DND-41 (cell line): ENCODE measurements around the gene KCTD21.

ENCODE experiments used
- ATAC-seq: fragments of 200-7000 bp; cut with Tn5 transposase; 3 replicates; pipeline ENCODE4 v1.9.1; 2021; ENCODE audit warnings: low read depth; ENCODE audit not compliant: insufficient read depth
- DNase-seq: peaks from one replicate; pipeline ENCODE4 v3.0.0-alpha.2; 2020
- H2AFZ ChIP-seq: 2 replicates; pipeline ENCODE4 v1.6.0; 2012; ENCODE audit warnings: low read depth, low read length
- H3K27ac ChIP-seq: 2 replicates; pipeline ENCODE4 v1.5.1; 2012; ENCODE audit warnings: low read length, inconsistent platforms
- H3K27me3 ChIP-seq: fragments of 200-600 bp; sonication (generic); 2 replicates; pipeline ENCODE4 v1.6.0; 2012; ENCODE audit warnings: low read length, mild to moderate bottlenecking, inconsistent platforms; ENCODE audit not compliant: insufficient read depth, poor library complexity
- H3K36me3 ChIP-seq: 2 replicates; pipeline ENCODE4 v1.5.1; 2012; ENCODE audit warnings: low read length, inconsistent platforms; ENCODE audit not compliant: insufficient read depth
- H3K4me1 ChIP-seq: 2 replicates; pipeline ENCODE4 v1.5.1; 2012; ENCODE audit warnings: mild to moderate bottlenecking, low read length; ENCODE audit not compliant: insufficient read depth
- H3K4me2 ChIP-seq: 2 replicates; pipeline ENCODE4 v1.6.0; 2012; ENCODE audit warnings: mild to moderate bottlenecking, moderate library complexity, low read length, inconsistent platforms; ENCODE audit not compliant: insufficient read depth
- H3K4me3 ChIP-seq, 2 experiments: fragments of 200-600 bp in 1 of 2; shearing (Covaris generic) in 1 of 2; 2 replicates each; pipeline ENCODE4 v1.5.1; 2012 to 2016; ENCODE audit warnings: inconsistent platforms in 2 of 2, low read length in 2 of 2, mild to moderate bottlenecking in 2 of 2, low read depth in 1 of 2, moderate library complexity in 1 of 2
- H3K79me2 ChIP-seq: 2 replicates; pipeline ENCODE4 v1.6.0; 2012; ENCODE audit warnings: low read length, inconsistent platforms; ENCODE audit not compliant: insufficient read depth
- H3K9ac ChIP-seq: 2 replicates; pipeline ENCODE4 v1.6.0; 2012; ENCODE audit warnings: low read depth, mild to moderate bottlenecking, inconsistent platforms, low read length, moderate library complexity
- H3K9me3 ChIP-seq: 2 replicates; pipeline ENCODE4 v1.5.1; 2012; ENCODE audit warnings: low read length, moderate library complexity, mild to moderate bottlenecking, inconsistent platforms; ENCODE audit not compliant: insufficient read depth, severe bottlenecking
- H4K20me1 ChIP-seq: 2 replicates; pipeline ENCODE4 v1.6.0; 2012; ENCODE audit warnings: low read length; ENCODE audit not compliant: insufficient read depth
- CTCF ChIP-seq: IDR thresholded peaks from 2 replicates; pipeline ENCODE4 v1.5.1; 2012; ENCODE audit warnings: borderline replicate concordance, low read length, moderate library complexity, mild to moderate bottlenecking; ENCODE audit not compliant: poor library complexity, severe bottlenecking; ENCODE audit errors: extremely low read depth
- EZH2 ChIP-seq: IDR thresholded peaks from 3 replicates; pipeline ENCODE4 v1.6.1; 2012; ENCODE audit warnings: borderline replicate concordance, low read depth, mild to moderate bottlenecking, moderate library complexity, low read length, inconsistent platforms; ENCODE audit not compliant: severe bottlenecking

KCTD21 gene

GRCh38 chr11:78161962-78162371 is 26.5 kb downstream of the KCTD21 start:
- H3K9me3 ChIP-seq, result no peaks in the 10 kb centered on the region
- no peak overlapping the region for H2AFZ ChIP-seq
- no peaks in the 10 kb centered on the region for H4K20me1 ChIP-seq
- H3K27me3 ChIP-seq, result no peaks in the 10 kb centered on the region
- no peaks in the 10 kb centered on the region for H3K4me1 ChIP-seq
- H3K4me3 ChIP-seq, result no peak overlapping the region
- ATAC-seq, result no peak
- no peak overlapping the region for H3K9ac ChIP-seq
- H3K79me2 ChIP-seq, result no peaks in the 10 kb centered on the region
- no peak overlapping the region for H3K4me2 ChIP-seq
- no peak overlapping the region for H3K27ac ChIP-seq
- no peak for DNase-seq
- no peak for TF ChIP-seq EZH2
- no peak for TF ChIP-seq CTCF
- no peaks in the 10 kb centered on the region for H3K36me3 ChIP-seq

- ATAC-seq (no peak), DNase-seq (no peak)
- Histone ChIP-seq H3K27ac (no peak overlapping the region), H4K20me1 (no peaks in the 10 kb centered on the region), H3K4me1 (no peaks in the 10 kb centered on the region), H3K27me3 (no peaks in the 10 kb centered on the region), H3K9me3 (no peaks in the 10 kb centered on the region), H3K36me3 (no peaks in the 10 kb centered on the region), H3K4me2 (no peak overlapping the region), H3K9ac (no peak overlapping the region), H3K79me2 (no peaks in the 10 kb centered on the region), H3K4me3 (no peak overlapping the region), H2AFZ (no peak overlapping the region)
- no peak for TF ChIP-seq CTCF
- no peak for TF ChIP-seq EZH2
Measured at GRCh38 chr11:78161346-78161745, 27.1 kb downstream of the KCTD21 start.

DNA sequence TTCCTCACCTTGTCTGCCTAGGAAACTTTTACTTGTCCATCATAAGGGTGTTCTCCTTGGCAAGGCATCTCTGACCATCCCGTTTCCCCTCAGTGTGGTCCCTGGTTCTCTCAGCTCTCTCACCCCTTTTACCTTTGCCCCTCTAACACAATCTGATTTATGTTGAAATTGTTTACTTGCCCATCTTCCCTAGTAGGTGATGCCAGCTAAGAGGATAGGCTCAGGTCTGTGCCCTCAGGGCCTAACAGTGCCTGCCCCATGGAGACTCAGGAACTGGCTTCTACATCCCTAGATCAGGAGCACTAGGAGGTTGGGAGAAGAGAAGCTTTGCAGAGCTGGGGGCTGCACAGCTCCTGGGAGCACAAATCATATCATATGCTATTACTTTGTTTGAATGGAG is 27.9 kb downstream of the KCTD21 start:
- Histone ChIP-seq H3K79me2 (no peaks in the 10 kb centered on the region), H3K36me3 (no peaks in the 10 kb centered on the region), H3K27ac (no peak overlapping the region), H3K4me3 (no peak overlapping the region), H3K4me2 (no peak overlapping the region), H3K9me3 (no peaks in the 10 kb centered on the region), H3K27me3 (no peaks in the 10 kb centered on the region), H3K9ac (no peak overlapping the region), H4K20me1 (no peaks in the 10 kb centered on the region), H2AFZ (no peak overlapping the region), H3K4me1 (no peaks in the 10 kb centered on the region)
- TF ChIP-seq CTCF (no peak), EZH2 (no peak)
- ATAC-seq, result no peak
- DNase-seq, result no peak
